OCI-LY3 (cell line): ENCODE measurements around the gene ANP32E.

ENCODE experiments used
- EZH2phosphoT487 ChIP-seq: fragments of 200-600 bp; shearing (Covaris generic); IDR thresholded peaks from 2 replicates; pipeline ENCODE4 v1.6.1; 2018; ENCODE audit warnings: antibody characterized with exemption, mixed run types, low read depth
- TF ChIP-seq, protein P1 (sequence below): fragments of 200-600, 300-600 bp; sonication (generic); IDR thresholded peaks from 2 replicates; pipeline ENCODE4 v1.5.1; 2014; ENCODE audit warnings: antibody characterized with exemption, low read length, low read depth

GRCh38 chr1:150213170-150214098 is 22.5 kb downstream of the ANP32E start:
- TF ChIP-seq, protein P1, sequence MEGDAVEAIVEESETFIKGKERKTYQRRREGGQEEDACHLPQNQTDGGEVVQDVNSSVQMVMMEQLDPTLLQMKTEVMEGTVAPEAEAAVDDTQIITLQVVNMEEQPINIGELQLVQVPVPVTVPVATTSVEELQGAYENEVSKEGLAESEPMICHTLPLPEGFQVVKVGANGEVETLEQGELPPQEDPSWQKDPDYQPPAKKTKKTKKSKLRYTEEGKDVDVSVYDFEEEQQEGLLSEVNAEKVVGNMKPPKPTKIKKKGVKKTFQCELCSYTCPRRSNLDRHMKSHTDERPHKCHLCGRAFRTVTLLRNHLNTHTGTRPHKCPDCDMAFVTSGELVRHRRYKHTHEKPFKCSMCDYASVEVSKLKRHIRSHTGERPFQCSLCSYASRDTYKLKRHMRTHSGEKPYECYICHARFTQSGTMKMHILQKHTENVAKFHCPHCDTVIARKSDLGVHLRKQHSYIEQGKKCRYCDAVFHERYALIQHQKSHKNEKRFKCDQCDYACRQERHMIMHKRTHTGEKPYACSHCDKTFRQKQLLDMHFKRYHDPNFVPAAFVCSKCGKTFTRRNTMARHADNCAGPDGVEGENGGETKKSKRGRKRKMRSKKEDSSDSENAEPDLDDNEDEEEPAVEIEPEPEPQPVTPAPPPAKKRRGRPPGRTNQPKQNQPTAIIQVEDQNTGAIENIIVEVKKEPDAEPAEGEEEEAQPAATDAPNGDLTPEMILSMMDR, result peak; percentile 87
- TF ChIP-seq EZH2phosphoT487, result no peak
